Inflammatory macrophage (primary cell): ENCODE results near the gene LRBA.

Experiments
- DNase-seq, 2 donors: peaks; one replicate each; pipeline ENCODE4 v3.0.0-alpha.2; 2020 to 2022

Gene LRBA

GRCh38 chr4:150355418-150355817 lies 659.7 kb downstream of the LRBA start:
- DNase-seq: no peak

- no peak for DNase-seq
These were observed 660.8 kb downstream of the LRBA start for GRCh38 chr4:150354214-150354796.

GRCh38 chr4:150348079-150348478 lies 667.0 kb downstream of the LRBA start:
- peak in 1 of 2 donors; percentile 17 for DNase-seq

GRCh38 chr4:150345207-150345744 lies 669.8 kb downstream of the LRBA start:
- DNase-seq: no peak

GRCh38 chr4:150343796-150344195 lies 671.3 kb downstream of the LRBA start:
- DNase-seq: no peak

- no peak for DNase-seq
These were observed 672.1 kb downstream of the LRBA start for GRCh38 chr4:150342945-150343344.

GRCh38 chr4:150337734-150338133 lies 677.4 kb downstream of the LRBA start:
- no peak for DNase-seq

GRCh38 chr4:150336676-150337412 lies 678.2 kb downstream of the LRBA start:
- no peak for DNase-seq

- DNase-seq: no peak
These were observed 682.1 kb downstream of the LRBA start for GRCh38 chr4:150332961-150333360.

GRCh38 chr4:150332086-150332485 lies 683.0 kb downstream of the LRBA start:
- DNase-seq: no peak

GRCh38 chr4:150329373-150329772 lies 685.7 kb downstream of the LRBA start:
- DNase-seq: no peak

GRCh38 chr4:150328496-150328895 lies 686.6 kb downstream of the LRBA start:
- no peak for DNase-seq

GRCh38 chr4:150327262-150327780 lies 687.8 kb downstream of the LRBA start:
- no peak for DNase-seq

- DNase-seq: no peak
These were observed 689.2 kb downstream of the LRBA start for GRCh38 chr4:150325872-150326271.

GRCh38 chr4:150323406-150324325 lies 691.4 kb downstream of the LRBA start:
- no peak for DNase-seq

- DNase-seq: no peak
These were observed 692.4 kb downstream of the LRBA start for GRCh38 chr4:150322646-150323045.

GRCh38 chr4:150321113-150321512 lies 694.0 kb downstream of the LRBA start:
- DNase-seq: no peak

GRCh38 chr4:150318971-150319370 lies 696.1 kb downstream of the LRBA start:
- DNase-seq: no peak

- no peak for DNase-seq
These were observed 696.6 kb downstream of the LRBA start for GRCh38 chr4:150318527-150318926.

- DNase-seq: peak; percentile 30 to 44
These were observed 698.5 kb downstream of the LRBA start for GRCh38 chr4:150316332-150317205.

- DNase-seq: no peak
These were observed 699.4 kb downstream of the LRBA start for GRCh38 chr4:150315691-150316090.

GRCh38 chr4:150315175-150315574 lies 699.9 kb downstream of the LRBA start:
- DNase-seq: no peak
